Adipocyte (in vitro differentiated cells): Measurements from ENCODE around the gene BAD.
A peak's percentile ranks its signal among the peaks of the same experiment; 100 is the strongest.
"Not testable (repeated sequence)": the region's sequence is repeated elsewhere in the genome, so short reads cannot be mapped to it uniquely, and the experiment has no call there.

Source experiments
- DNase-seq: peaks from one replicate; pipeline ENCODE4 v3.0.0-alpha.2; 2015; ENCODE audit warnings: low read depth
- H3K27me3 ChIP-seq: replicated peaks from 2 replicates; pipeline ENCODE4 v1.7.0; 2013; ENCODE audit warnings: mild to moderate bottlenecking, low read length, moderate library complexity; ENCODE audit not compliant: control insufficient read depth, insufficient read depth
- H3K36me3 ChIP-seq: 2 replicates; pipeline ENCODE4 v1.7.0; 2013; ENCODE audit warnings: low read length, mild to moderate bottlenecking, moderate library complexity; ENCODE audit not compliant: control insufficient read depth, insufficient read depth, severe bottlenecking
- H3K4me1 ChIP-seq: 2 replicates; pipeline ENCODE4 v1.7.0; 2013; ENCODE audit warnings: mild to moderate bottlenecking, low read length, moderate library complexity; ENCODE audit not compliant: control insufficient read depth, insufficient read depth
- H3K4me3 ChIP-seq: 2 replicates; pipeline ENCODE4 v1.7.0; 2013; ENCODE audit warnings: mild to moderate bottlenecking, low read length, moderate library complexity
- H3K9ac ChIP-seq: 2 replicates; pipeline ENCODE4 v1.7.0; 2013; ENCODE audit warnings: mild to moderate bottlenecking, low read length, moderate library complexity
- H3K9me3 ChIP-seq: 2 replicates; pipeline ENCODE4 v1.7.0; 2013; ENCODE audit warnings: mild to moderate bottlenecking, low read length, moderate library complexity; ENCODE audit not compliant: control insufficient read depth

BAD gene

DNA sequence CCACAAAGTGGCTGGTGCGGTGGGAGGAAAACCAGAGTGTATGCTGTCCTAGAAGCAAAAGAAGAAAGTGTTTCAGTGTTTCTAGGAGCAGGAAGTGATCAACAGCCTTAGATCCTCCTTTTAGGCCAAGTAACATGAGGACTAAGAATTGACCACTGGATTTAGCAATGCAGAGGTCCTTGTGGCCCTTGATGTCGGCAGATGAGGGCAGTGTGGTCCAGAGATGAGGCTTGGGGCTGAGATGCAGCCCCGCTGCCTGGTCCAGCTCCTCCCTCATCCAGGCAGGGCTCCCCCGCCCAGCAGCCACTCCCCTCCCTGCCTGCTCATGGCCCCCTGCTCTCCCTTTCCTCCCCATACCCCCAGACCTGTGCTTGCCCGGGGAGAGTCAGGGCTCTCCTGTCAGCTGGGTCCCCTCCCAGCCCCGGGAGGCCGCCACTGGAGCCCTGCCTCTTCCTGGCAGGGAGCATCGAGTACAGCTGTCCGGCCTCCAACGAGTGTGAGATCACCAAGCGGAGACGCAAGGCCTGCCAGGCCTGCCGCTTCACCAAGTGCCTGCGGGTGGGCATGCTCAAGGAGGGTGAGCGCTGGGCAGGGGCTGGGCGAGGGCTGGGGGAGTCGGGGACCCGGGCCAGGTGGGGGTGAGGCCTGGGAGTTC is 29.2 kb upstream of the BAD start:
- Histone ChIP-seq H3K27me3 (no peaks in the 10 kb centered on the region), H3K9ac (peak overlapping the region; percentile 87), H3K9me3 (no peaks in the 10 kb centered on the region), H3K4me3 (peak overlapping the region; percentile 75), H3K36me3 (peaks cover 22% of the 10 kb centered on the region), H3K4me1 (peaks cover 30% of the 10 kb centered on the region)
- DNase-seq = no peak

DNA sequence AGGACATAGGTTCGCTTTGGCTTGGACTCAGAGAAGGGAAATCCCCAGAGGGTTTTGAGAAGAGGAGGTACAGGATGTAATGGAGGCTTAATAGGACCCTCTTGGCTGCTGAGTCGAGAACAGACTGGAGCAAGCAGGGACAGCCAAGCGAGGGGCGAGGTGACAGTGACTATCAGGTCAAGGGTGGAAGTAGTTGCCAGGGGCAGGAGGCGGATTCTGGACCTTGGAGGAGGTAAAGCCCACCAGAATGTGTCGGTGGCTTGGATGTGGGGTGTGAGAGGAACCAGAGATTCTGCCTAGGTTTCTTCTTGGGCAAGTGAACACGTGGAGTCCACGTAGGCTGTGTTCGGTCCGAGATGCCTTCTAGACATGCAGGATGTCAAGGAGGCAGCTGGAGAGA is 28.5 kb upstream of the BAD start:
- peak overlapping the region; percentile 87 for H3K9ac ChIP-seq
- peak overlapping the region; percentile 75 for H3K4me3 ChIP-seq
- peaks cover 22% of the 10 kb centered on the region for H3K36me3 ChIP-seq

GRCh38 chr11:64307795-64308194 is 23.3 kb upstream of the BAD start:
- H3K4me3 ChIP-seq, H3K27me3 ChIP-seq, H3K9ac ChIP-seq, H3K9me3 ChIP-seq, H3K36me3 ChIP-seq, DNase-seq: not testable (repeated sequence)
- peaks cover 16% of the 10 kb centered on the region for H3K4me1 ChIP-seq

More for the DNA sequence above, 28.5 kb upstream of the BAD start:
- no peak for DNase-seq
- Histone ChIP-seq H3K27me3 (no peaks in the 10 kb centered on the region), H3K4me1 (peaks cover 30% of the 10 kb centered on the region), H3K9me3 (no peaks in the 10 kb centered on the region)

- Histone ChIP-seq H3K27me3 (no peaks in the 10 kb centered on the region), H3K36me3 (no peaks in the 10 kb centered on the region), H3K9me3 (no peaks in the 10 kb centered on the region), H3K9ac (peak overlapping the region; percentile 92), H3K4me3 (peak overlapping the region; percentile 93), H3K4me1 (peaks cover 14% of the 10 kb centered on the region)
- DNase-seq = peak; percentile 31
These were observed 22.6 kb upstream of the BAD start for GRCh38 chr11:64306876-64307622.

DNA sequence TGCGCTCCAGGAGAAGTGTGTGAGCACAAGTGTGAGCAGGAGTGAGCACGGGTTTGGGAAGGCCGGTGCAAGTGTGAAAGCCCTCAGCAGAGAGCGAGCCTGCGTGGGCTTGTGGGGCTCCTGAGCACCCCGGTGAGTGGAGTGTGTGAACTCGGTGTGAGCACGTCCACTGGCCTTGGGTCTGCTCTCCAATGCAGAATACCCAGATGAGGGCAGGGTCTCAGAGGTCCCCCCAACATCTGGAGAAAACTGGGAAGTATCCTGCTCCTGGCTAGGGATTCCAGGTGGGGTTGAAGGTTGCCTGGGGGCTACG is 22.1 kb upstream of the BAD start:
- H3K9me3 ChIP-seq = no peaks in the 10 kb centered on the region
- DNase-seq = no peak
- no peaks in the 10 kb centered on the region for H3K36me3 ChIP-seq

DNA sequence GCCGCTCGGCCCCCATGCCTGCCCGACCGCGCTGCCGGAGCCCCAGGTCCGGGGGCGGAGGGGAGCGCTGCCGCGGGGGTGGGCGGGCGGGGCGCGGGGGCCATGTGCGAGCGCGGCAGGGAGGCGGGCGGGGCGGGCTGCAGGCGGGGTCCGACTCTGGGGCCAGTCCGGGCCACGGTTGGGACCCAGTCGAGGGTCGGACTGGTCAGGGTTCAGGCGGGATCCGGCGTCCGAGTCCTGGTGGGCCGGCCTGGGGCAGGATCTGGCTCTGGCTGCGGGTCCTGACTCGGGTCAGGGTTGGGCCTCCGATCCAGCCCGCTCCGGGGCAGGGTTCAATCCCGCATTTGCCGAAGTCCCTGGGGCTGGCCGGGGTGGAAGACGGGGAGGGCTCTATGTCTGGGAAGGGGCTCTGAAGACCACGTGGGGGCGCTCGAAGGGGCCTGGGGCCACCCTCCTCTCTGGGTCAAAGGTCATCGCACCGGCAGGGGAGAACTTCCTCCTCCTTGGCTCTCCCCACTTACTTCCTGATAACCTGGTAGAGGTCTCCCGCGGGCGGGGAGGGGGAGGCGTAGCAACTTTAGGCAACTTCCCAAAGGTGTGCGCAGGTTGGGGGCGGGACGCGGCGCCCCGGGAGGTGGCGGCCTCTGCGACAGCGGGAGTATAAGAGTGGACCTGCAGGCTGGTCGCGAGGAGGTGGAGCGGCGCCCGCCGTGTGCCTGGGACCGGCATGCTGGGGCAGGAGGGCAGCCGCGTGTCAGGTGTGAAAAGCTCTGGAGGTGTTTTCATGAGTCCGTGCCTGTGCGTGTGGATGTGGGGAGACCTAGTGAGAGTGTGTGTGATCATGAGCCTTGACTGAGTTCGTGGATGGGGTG is 21.5 kb upstream of the BAD start:
- peaks cover 14% of the 10 kb centered on the region for H3K4me1 ChIP-seq

More for the DNA sequence above, 22.1 kb upstream of the BAD start:
- Histone ChIP-seq H3K27me3 (no peaks in the 10 kb centered on the region), H3K4me1 (peaks cover 14% of the 10 kb centered on the region), H3K4me3 (peak overlapping the region; percentile 93), H3K9ac (peak overlapping the region; percentile 92)

DNA sequence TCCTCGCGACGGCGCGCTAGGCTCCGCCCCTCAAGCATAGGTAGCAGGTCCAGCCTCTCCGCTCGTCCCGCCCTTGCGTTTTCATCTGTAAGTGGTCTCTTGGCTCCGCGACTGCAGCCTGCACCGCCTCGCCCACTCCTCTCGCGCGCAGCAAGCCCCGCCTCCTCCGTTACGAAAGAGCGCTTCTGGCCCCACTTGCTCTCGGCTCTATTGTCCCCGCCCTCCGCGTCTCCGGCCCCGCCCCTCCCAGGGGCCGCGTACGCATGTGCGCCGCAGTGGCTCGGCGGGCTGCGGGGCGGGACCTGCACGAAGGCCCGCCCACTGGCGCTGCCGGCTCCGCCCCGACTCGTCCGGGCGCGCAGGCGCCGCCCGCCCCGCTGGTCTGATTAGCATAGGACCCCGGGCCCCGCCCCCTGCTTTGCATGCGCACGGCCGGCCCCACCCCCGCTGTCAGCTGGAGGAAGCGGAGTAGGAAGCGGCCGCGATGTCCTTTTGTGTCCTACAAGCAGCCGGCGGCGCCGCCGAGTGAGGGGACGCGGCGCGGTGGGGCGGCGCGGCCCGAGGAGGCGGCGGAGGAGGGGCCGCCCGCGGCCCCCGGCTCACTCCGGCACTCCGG is 20.7 kb upstream of the BAD start, which contains the start of gene ESRRA:
Gene ESRRA, plus strand, starts transcription at position 450 of the 616 bp plus-strand sequence. CDS start 1,656 bp downstream, outside the sequence.
- H3K4me1 ChIP-seq = peaks cover 20% of the 10 kb centered on the region
- H3K4me3 ChIP-seq = peak within 1 kb of the TSS; percentile 93
- no peaks in the 10 kb centered on the region for H3K9me3 ChIP-seq
- peak; percentile 99 for DNase-seq
- peak within 1 kb of the TSS; percentile 92 for H3K9ac ChIP-seq
- H3K27me3 ChIP-seq = peaks cover 4% of the 10 kb centered on the region
- H3K36me3 ChIP-seq = no peaks in the 10 kb centered on the region

More for the DNA sequence above, 21.5 kb upstream of the BAD start:
- no peaks in the 10 kb centered on the region for H3K36me3 ChIP-seq
- H3K9me3 ChIP-seq = no peaks in the 10 kb centered on the region
- no peaks in the 10 kb centered on the region for H3K27me3 ChIP-seq
- H3K9ac ChIP-seq = peak overlapping the region; percentile 92
- peak; percentile 37 for DNase-seq
- peak overlapping the region; percentile 93 for H3K4me3 ChIP-seq

DNA sequence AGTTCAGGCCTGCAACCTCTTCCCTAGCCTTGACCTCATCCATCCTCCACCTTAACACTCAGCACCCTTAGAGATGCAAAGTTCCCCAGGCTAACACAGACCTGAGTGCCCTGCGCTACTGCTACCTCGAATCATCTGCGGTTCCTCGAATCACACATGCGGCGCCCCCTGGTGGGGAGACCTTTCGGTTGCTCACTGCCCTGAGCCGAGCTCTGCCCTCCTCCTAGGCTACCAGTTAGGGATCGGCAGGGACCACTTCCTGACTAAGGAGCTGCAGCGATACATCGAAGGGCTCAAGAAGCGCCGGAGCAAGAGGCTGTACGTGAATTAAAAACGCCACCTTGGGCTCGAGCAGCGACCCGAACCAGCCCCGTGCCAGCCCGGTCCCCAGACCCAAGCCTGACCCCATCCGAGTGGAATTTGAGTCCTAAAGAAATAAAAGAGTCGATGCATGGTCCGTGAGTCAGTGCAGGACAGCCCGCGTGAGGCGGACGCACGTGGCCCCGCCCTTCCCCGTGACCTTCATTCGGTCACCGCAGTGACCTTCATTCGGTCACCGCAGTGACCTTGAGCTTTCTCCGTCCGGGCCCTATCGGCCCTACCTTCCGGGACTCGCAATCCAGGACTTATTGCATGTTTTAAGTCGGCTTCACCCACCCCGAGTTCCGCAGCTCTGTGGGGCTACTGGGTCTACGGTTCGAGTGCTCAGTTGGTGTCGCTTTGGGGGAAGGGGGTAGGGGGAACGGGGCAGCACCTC is 20.0 kb upstream of the BAD start:
- peak overlapping the region; percentile 86 for H3K4me3 ChIP-seq
- H3K9me3 ChIP-seq = no peaks in the 10 kb centered on the region
- peaks cover 26% of the 10 kb centered on the region for H3K4me1 ChIP-seq
- H3K27me3 ChIP-seq = peaks cover 9% of the 10 kb centered on the region
- peak; percentile 96 for DNase-seq
- peak overlapping the region; percentile 84 for H3K9ac ChIP-seq
- no peaks in the 10 kb centered on the region for H3K36me3 ChIP-seq

- H3K27me3 ChIP-seq = peaks cover 9% of the 10 kb centered on the region
- peaks cover 29% of the 10 kb centered on the region for H3K4me1 ChIP-seq
- no peaks in the 10 kb centered on the region for H3K36me3 ChIP-seq
- DNase-seq = no peak
- peak overlapping the region; percentile 84 for H3K9ac ChIP-seq
- H3K9me3 ChIP-seq = no peaks in the 10 kb centered on the region
- peak overlapping the region; percentile 86 for H3K4me3 ChIP-seq
These were observed 19.5 kb upstream of the BAD start for GRCh38 chr11:64304032-64304315.

DNA sequence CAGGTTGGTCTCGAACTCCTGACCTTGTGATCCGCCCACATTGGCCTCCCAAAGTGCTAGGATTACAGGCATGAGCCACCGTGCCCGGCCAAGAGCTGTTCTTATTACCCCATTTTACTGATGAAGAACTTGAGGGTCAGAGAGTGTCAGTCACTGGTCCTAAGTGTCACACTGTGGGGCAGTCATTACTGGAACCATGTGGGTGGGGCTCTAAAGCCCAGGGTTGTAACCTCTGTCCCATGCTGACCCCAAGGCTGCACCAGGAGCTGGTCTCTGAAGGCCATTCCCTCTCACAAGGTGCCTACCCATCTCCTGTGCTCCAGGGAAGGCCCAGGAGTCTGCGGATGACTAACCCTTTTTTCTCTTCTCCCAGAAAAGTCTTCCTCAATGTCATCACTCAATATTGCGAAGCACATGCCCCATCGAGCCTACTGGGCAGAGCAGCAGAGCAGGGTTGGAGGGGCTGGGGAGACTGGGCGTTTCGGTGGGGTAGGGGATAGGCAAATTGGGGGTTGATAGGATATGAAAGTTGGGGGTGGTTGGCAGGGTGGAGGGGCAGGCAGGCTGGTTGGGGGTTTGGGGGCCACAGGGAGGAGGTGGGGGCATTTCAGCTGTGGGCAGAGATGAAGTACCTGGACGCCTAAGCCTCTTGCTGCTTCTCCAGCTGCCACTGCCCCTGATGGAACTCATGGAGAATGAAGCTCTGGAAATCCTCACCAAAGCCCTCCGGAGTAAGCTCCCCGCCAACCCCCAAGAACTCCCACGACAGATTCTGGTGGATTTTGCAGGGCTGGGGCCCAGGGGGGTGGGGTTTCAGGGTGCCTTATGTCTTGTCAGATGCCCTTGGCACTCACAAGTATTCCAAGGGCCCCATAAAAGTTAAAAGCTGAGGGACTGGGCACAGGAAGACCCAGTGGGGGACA is 18.9 kb upstream of the BAD start:
- no peak overlapping the region for H3K4me3 ChIP-seq
- no peak for DNase-seq

More for the DNA sequence above, 18.9 kb upstream of the BAD start:
- Histone ChIP-seq H3K4me1 (peaks cover 29% of the 10 kb centered on the region), H3K9ac (no peak overlapping the region), H3K36me3 (no peaks in the 10 kb centered on the region), H3K27me3 (peaks cover 10% of the 10 kb centered on the region), H3K9me3 (no peaks in the 10 kb centered on the region)
